GM18511 (cell line): ENCODE measurements around the gene KRCC1.

ENCODE experiments used
- ATAC-seq: cut with Tn5 transposase; IDR thresholded peaks from one replicate; pipeline ENCODE4 v1.9.1; 2021; ENCODE audit warnings: mild to moderate bottlenecking, moderate library complexity; ENCODE audit not compliant: unreplicated experiment

KRCC1 gene

GRCh38 chr2:88077080-88077479 is 21.5 kb upstream of the KRCC1 start:
- no peak for ATAC-seq

GRCh38 chr2:88074854-88075292 is 19.3 kb upstream of the KRCC1 start:
- ATAC-seq: no peak

DNA sequence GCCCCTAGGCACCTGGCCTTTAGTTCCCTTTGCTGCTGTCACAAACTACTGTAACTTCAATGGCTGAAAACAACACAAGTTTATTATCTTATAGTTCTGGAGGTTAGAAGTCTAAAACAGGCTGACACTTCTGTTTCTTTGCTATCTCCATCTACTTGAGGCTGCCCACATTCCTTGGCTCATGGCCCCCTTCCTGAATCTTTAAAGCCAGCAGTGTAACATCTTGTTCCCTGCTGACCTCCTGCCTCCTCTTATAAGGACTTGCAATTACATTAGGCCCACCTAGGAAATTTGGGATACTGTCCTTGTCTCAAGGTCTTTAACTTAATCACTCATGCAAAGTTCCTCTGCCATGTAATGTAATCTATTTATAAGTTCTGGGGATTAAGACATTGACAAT is 18.6 kb upstream of the KRCC1 start:
- no peak for ATAC-seq

DNA sequence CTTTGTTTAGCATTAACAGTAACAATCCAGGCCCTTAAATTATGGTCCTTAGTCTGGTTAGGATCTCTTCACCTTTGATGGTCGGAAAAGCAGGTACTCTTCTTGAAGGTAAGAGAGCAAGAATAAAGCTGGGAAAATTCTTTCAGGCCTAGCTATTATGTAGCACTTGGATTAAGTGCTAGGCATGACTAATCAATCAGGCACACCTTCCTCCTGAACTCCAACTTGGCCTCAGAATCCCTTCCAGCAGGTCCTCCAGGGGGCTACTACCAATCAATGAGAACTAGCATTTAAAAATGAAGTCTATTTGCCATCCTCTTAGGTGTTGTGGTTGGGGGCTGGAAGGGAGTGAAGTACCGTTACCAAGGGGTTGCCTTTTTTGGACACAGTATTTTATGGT is 15.8 kb upstream of the KRCC1 start:
- no peak for ATAC-seq

GRCh38 chr2:88070055-88070454 is 14.5 kb upstream of the KRCC1 start:
- no peak for ATAC-seq

DNA sequence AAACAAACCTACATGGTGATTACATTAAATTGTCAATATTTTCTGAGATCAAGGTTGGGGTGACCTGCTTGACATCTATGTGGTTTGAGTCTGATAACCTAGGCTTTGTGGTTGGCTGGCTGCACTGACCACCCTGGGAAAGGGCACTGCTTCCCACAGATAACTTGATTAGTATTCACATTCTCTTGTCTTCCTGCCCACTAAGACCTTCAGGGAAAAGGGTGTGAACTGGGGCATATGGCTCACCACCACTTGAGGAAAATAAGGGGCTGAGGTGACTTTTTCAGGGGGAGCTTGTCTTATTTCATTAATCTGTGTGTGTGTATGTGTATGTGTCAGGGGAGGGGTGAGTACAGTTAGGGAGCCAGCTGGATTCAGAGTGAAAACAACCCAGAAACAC is 13.5 kb upstream of the KRCC1 start:
- no peak for ATAC-seq

DNA sequence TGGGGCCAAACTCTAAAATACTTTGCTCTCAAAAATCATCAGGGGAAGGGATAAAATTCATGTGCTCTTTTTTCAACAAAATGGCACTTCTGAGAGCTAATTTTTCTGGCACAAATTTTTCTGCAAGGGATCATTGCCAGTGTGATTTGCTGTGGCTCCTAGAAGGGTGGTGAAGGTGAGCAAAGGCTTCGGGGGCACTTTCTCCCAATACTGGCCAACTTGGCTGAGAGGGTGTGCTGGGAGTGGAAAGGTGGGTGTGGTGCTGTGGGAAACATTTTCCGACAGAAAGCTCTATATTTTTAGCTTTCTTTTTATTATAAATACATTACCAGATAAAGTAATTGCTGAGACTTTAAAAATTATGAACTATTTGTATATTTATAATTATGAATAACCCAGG is 12.5 kb upstream of the KRCC1 start:
- no peak for ATAC-seq

DNA sequence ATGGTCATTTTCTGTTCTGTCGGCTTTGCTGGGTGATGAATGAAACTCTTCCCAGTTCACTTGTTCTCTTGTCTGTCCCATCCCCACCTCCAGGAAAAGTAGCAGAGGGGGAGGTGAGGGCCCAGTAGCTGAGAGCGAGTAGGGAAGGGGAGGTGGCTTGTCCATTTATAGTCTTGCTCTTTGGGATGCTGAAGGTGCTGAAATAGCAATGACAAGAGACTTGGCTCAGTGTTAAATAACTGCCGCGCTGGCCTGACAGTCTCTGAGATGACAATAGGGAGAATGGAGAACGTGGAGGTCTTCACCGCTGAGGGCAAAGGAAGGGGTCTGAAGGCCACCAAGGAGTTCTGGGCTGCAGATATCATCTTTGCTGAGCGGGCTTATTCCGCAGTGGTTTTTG is 12.0 kb upstream of the KRCC1 start, which contains the start of gene SMYD1:
TSS of gene SMYD1 (plus strand) at position 228 of the 400 bp plus-strand sequence. CDS start at position 268, 40 bp downstream.
- ATAC-seq: no peak

DNA sequence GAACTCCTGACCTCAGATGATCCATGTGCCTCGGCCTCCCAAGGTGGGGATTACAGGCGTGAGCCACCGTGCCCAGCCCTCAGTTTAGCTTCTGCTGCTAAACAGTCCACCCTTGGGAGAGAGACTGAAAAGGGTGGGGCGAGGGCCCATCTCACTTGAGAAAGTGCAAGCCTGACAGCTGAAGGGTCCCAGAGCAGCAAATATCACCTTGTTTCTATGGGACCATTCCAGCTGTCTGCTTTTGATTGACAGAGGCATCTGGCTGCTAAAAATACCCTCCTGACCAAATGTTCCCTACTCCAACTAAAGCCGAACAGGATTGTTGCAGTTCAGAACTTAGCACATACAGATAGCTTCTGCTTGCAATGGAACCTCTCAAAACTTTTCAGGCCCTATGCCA is 11.6 kb upstream of the KRCC1 start:
- no peak for ATAC-seq

GRCh38 chr2:88066543-88066942 is 11.0 kb upstream of the KRCC1 start:
- ATAC-seq: no peak

DNA sequence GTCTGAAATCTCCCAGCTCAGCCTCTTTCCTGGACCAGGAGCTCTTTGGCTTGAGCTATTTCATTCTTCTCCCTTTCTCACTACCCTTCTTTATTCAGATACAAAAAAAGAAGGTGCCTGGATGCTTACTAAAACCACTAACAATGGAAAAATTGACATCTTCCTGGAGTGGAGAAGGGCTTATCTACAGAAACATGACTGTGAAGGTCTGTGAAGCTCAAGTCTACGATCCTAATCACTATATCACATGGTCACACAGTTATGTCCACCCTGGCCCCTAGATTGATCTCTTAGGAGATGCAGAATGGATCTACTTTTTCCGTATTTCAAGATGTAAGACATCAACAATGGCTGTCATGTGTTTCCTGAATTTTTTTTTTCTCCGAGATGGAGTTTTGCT is 5.7 kb upstream of the KRCC1 start:
- no peak for ATAC-seq

DNA sequence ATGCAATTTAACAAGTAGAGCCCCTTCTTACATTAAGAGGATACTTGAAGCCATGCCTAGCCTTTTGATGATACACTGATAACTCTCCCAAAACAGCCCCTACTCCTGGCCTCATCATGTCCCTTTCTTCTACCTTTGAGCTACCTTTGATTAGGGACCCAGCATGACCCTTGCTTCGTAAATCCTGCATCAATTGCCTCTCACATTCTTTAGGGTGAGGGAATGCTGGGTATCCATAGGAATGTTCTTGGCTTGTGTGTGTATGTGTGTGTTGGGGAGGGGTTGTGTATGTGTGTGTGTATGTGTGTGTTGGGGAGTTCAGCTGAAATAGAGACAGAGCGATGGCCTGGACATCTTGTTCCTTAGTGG is 5.3 kb upstream of the KRCC1 start:
- ATAC-seq: no peak

GRCh38 chr2:88059979-88060906 is 4.7 kb upstream of the KRCC1 start:
- peak; percentile 41 for ATAC-seq

- no peak for ATAC-seq
Observed at GRCh38 chr2:88058191-88058590, 2.6 kb upstream of the KRCC1 start.

- ATAC-seq: no peak
Observed at GRCh38 chr2:88057437-88057844, 1.9 kb upstream of the KRCC1 start.

DNA sequence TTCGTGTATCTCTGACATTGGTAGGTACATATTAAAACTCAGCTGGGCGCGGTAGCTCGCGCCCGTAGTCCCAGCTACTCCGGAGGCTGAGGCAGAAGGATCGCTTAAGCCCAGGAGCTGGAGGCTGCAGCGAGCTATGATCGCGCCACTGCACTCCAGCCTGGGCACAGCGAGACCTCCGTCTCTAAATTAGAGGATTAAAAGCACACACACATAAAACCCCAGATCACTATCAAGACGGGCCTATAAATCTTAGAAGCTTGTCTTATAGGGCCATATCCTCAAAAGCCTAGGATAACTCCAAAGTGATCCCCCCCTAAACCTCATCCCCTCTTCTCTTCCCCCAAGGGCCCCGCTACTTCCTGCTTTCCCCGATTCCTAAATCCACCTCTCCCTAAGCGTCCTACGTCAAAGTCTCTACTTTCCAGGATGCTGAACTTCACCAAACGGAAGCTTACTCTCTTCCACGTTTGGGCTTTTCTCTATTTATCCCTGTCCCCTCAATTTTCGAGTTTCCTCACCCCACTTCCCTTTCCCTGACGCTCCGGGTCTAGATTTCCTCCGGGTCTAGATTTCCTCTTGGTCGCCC is 707 bp downstream of the KRCC1 start:
- ATAC-seq: no peak

DNA sequence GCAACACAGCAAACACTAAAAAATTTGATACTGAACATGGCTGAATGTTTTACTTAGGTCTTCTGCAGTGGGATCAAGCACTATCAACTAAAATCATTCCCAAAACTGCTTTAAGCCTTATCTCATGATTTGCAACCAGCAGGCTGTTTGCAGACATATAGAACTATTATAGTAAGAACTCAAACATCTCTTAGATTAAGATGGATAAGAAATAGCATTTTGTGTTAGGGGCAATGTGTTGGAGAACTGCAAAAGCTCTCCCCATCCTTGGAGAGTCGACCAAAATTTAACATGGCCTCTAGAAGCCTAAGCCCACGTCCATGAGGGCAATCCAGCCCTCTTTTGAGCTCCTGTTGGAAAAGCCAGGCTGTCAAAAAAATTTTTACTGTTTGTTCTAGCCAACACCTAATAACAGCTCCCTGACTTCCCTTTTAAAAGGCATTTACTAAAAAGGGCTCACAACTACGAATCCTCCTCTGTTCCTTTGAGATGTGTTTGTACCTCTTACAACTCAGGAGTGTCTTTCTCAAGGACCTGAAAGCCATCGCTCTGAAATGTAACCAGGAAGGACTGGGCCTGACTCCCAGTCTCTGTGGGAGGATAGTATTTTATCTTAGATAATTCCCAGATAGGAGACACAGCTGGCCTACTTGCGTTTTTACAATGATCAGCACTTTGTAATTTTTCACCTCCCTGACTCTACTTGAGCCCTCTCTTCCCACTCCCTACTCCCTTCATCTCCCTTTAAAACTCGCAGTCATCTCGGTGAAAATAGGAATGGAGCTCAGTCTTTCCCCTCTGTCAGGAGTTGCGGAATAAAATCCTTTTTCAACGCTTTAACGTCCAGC is 1.4 kb downstream of the KRCC1 start:
- no peak for ATAC-seq

GRCh38 chr2:88053296-88053695 is 2.3 kb downstream of the KRCC1 start:
- ATAC-seq: no peak

GRCh38 chr2:88051792-88052191 is 3.8 kb downstream of the KRCC1 start:
- ATAC-seq: no peak

- ATAC-seq: peak; percentile 40
Observed at GRCh38 chr2:88049622-88050021, 6.0 kb downstream of the KRCC1 start.

DNA sequence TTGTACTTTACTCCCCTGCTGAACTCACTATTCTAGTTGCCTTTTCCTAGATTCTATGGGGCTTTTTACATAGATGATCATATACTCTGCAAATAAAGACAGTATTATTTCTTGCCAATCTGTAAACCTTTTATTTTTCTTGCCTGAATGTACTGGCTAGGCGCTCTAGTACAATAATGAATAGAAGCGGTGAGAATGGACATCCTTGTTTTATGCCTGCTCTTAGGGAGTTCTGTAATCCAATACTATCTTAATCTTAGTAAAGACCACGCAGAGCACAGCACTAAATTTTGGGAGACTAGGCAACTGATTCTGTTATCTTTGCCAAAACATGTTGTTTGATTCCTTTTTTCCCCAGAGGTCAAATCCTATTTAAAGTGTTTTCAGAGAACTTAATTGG is 7.0 kb downstream of the KRCC1 start:
- no peak for ATAC-seq
